Measurements from ENCODE around the gene PKD2L1. TPM values are rescaled to one million over a fixed set of nuclear protein-coding genes. Genes with fewer than 3 reads are reported as not detected.
A peak's percentile ranks its signal among the peaks of the same experiment; 100 is the strongest.

The PKD2L1 gene
- polyA plus RNA-seq, 1 donor (not counting 4 experiments of a cell fraction or from before 2014, with no cell fraction given) = not detected

GRCh38 chr10:100364175-100364574, 34.1 kb upstream of the PKD2L1 start:
- Histone ChIP-seq H3K9me1 (ENCODE audit: control insufficient read depth, extremely low read depth, insufficient read depth, low read length) (peaks cover 2% of the 10 kb centered on the region), H3K36me3 (ENCODE audit: control insufficient read depth in 2 of 2, extremely low read depth in 1 of 2, insufficient read depth in 2 of 2, low read length in 2 of 2) (peaks cover 26% of the 10 kb centered on the region in 2 experiments), H2AFZ (ENCODE audit: control insufficient read depth, low read length) (no peak overlapping the region), H3K27ac (ENCODE audit: control insufficient read depth, insufficient read depth, low read length) (peak overlapping the region; percentile 46), H3K79me2 (ENCODE audit: control insufficient read depth, insufficient read depth, low read length) (peaks cover 3% of the 10 kb centered on the region), H3K9me3 (ENCODE audit: control insufficient read depth, low read depth, low read length) (no peaks in the 10 kb centered on the region), H3K4me1 (ENCODE audit: control insufficient read depth, extremely low read depth, insufficient read depth, low read length) (peaks cover 38% of the 10 kb centered on the region), H3K4me2 (ENCODE audit: control insufficient read depth, extremely low read depth, insufficient read depth, low read depth, low read length) (peak overlapping the region; percentile 2), H3K9ac (ENCODE audit: control insufficient read depth, extremely low read depth, insufficient read depth, low read length) (peak overlapping the region; percentile 6), H4K20me1 (ENCODE audit: control insufficient read depth, extremely low read depth, insufficient read depth, low read length) (peaks cover 5% of the 10 kb centered on the region), H3K4me3 (ENCODE audit: control insufficient read depth in 2 of 3, extremely low read depth in 1 of 3, insufficient read depth in 2 of 3, low read depth in 1 of 3, low read length in 3 of 3) (no peak overlapping the region), H3K27me3 (ENCODE audit: control insufficient read depth, extremely low read depth, insufficient read depth, low read length) (no peaks in the 10 kb centered on the region)
- dilution Hi-C loops (cut with MboI; ENCODE audit: extremely low pct_ligation_motif_present, low sequenced_read_pairs) = no loop called here
- TF ChIP-seq EZH2 (IDR thresholded peaks at IDR 0.05; ENCODE audit: low read length) = no peak
- TF ChIP-seq CTCF (optimal IDR thresholded peaks at IDR 0.05 in 1 of 3, IDR thresholded peaks at IDR 0.05 in 1 of 3, conservative IDR thresholded peaks at IDR 0.05 in 1 of 3; ENCODE audit: extremely low read depth in 1 of 3, insufficient read depth in 2 of 3, low read length in 3 of 3) = no peak
- FAIRE-seq = no peak
- DNase-seq (ENCODE audit: low read depth, low spot score) = no peak

- Histone ChIP-seq H3K4me1 (ENCODE audit: control insufficient read depth, extremely low read depth, insufficient read depth, low read length) (peaks cover 38% of the 10 kb centered on the region), H2AFZ (ENCODE audit: control insufficient read depth, low read length) (no peak overlapping the region), H3K9me1 (ENCODE audit: control insufficient read depth, extremely low read depth, insufficient read depth, low read length) (peaks cover 2% of the 10 kb centered on the region), H3K9ac (ENCODE audit: control insufficient read depth, extremely low read depth, insufficient read depth, low read length) (peak overlapping the region; percentile 6), H3K79me2 (ENCODE audit: control insufficient read depth, insufficient read depth, low read length) (peaks cover 7% of the 10 kb centered on the region), H3K27me3 (ENCODE audit: control insufficient read depth, extremely low read depth, insufficient read depth, low read length) (no peaks in the 10 kb centered on the region), H3K36me3 (ENCODE audit: control insufficient read depth in 2 of 2, extremely low read depth in 1 of 2, insufficient read depth in 2 of 2, low read length in 2 of 2) (peaks cover 29 to 32% of the 10 kb centered on the region in 2 experiments), H4K20me1 (ENCODE audit: control insufficient read depth, extremely low read depth, insufficient read depth, low read length) (peaks cover 5% of the 10 kb centered on the region), H3K9me3 (ENCODE audit: control insufficient read depth, low read depth, low read length) (no peaks in the 10 kb centered on the region), H3K4me3 (ENCODE audit: control insufficient read depth in 2 of 3, extremely low read depth in 1 of 3, insufficient read depth in 2 of 3, low read depth in 1 of 3, low read length in 3 of 3) (no peak overlapping the region), H3K4me2 (ENCODE audit: control insufficient read depth, extremely low read depth, insufficient read depth, low read depth, low read length) (no peak overlapping the region), H3K27ac (ENCODE audit: control insufficient read depth, insufficient read depth, low read length) (peak overlapping the region; percentile 36)
- no peak for FAIRE-seq
- DNase-seq (ENCODE audit: low read depth, low spot score) = no peak
- TF ChIP-seq CTCF (optimal IDR thresholded peaks at IDR 0.05 in 1 of 3, IDR thresholded peaks at IDR 0.05 in 1 of 3, conservative IDR thresholded peaks at IDR 0.05 in 1 of 3; ENCODE audit: extremely low read depth in 1 of 3, insufficient read depth in 2 of 3, low read length in 3 of 3) (no peak), EZH2 (IDR thresholded peaks at IDR 0.05; ENCODE audit: low read length) (no peak)
- dilution Hi-C loops (cut with MboI; ENCODE audit: extremely low pct_ligation_motif_present, low sequenced_read_pairs) = no loop called here
These were observed 32.8 kb upstream of the PKD2L1 start for GRCh38 chr10:100362570-100363496.

Measured in keratinocyte (primary cell).